Measurements from ENCODE around the gene ARPC5.
"Not testable (repeated sequence)": the region's sequence is repeated elsewhere in the genome, so short reads cannot be mapped to it uniquely, and the experiment has no call there.

The ARPC5 gene

DNA sequence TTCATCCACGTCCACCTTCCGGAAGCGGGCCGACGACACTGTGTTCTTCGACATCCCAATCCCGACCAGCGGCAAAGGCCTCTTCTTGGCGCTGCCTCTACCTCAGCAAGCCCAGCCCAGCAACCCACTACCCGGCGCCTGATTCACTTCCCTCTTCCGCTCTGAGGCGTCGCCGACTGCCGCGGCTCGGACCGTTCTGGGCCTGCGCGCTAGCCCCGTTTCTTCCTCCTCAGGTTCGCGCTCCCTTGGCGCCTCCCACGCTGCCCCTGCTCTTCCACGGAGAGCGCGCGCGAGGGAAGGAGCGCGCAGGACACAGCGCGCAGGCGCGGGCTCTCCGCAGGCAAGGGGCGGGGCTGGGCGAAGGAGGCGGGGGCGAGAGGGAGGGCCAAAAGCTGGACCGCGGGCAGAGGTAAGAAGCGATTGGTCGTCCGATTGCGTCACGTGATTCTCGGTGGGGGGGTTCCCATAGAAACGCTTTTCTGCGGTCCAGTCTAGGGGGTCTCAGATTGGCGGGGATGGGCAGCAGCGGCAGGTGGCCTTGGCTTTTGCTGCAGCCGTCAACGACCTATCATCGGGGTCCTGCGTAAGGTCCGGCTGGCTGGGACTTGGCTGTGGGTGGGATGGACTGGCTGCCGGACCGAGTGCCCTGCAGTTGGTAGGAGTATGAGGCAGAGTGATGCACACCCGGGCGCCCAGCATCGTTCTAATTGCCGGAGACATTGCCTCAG is at the start of gene ARPC5:
ARPC5 (minus strand) TSS at position 178 of the 728 bp plus-strand sequence; CDS start at position 54, 124 bp downstream.
- H3K4me1 ChIP-seq (ENCODE audit: control insufficient read depth, insufficient read depth, low read length), result no peaks in the 10 kb centered on the region
- no peaks in the 10 kb centered on the region for H3K9me3 ChIP-seq (ENCODE audit: control insufficient read depth, insufficient read depth, low read length)
- no CpG with 5 or more reads among the region's 65 CpGs for WGBS (ENCODE audit: insufficient coverage, insufficient read length)
- peak within 1 kb of the TSS; percentile 83 for H3K4me3 ChIP-seq (ENCODE audit: low read length)
- no peaks in the 10 kb centered on the region for H3K27me3 ChIP-seq (ENCODE audit: control insufficient read depth, insufficient read depth, low read length)
- H3K27ac ChIP-seq (ENCODE audit: low read length), result no peak within 1 kb of the TSS
- H3K36me3 ChIP-seq (ENCODE audit: control insufficient read depth, insufficient read depth, low read length), result no peaks in the 10 kb centered on the region
- DNase-seq (ENCODE audit: low read depth, low spot score), result peak; percentile 83

DNA sequence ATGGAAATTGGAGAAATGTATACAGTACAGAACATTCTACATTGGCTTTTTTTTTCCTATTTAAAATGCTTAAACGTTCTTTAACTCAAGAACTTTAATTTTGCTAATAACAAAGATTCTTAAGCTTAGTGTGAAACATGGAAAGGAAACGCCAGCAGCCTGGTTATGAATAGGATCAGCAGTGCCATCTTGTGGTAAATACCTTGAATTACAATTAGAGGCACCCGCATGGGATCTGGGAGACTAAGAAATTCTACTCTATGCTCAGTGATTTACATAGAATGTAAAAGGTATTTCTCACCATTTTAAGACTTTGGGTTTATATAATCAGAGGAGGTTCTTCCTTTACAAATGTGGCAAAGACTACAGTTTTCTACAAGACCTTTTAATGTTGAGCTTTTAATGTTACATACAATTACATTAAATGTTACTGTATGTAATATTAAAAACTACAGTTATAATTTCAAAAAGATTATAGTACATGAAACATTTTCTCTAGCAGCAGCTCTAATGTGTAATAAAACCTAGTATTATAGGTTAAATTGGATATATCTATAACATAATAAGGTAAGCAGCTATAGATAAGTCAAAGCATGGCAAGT is 49.6 kb upstream of the ARPC5 start:
- Histone ChIP-seq H3K4me3 (ENCODE audit: low read length) (no peak overlapping the region), H3K27ac (ENCODE audit: low read length) (no peak overlapping the region), H3K36me3 (ENCODE audit: control insufficient read depth, insufficient read depth, low read length) (no peaks in the 10 kb centered on the region), H3K4me1 (ENCODE audit: control insufficient read depth, insufficient read depth, low read length) (no peaks in the 10 kb centered on the region), H3K27me3 (ENCODE audit: control insufficient read depth, insufficient read depth, low read length) (no peaks in the 10 kb centered on the region), H3K9me3 (ENCODE audit: control insufficient read depth, insufficient read depth, low read length) (no peaks in the 10 kb centered on the region)
- DNase-seq (ENCODE audit: low read depth, low spot score), result no peak
- WGBS (ENCODE audit: insufficient coverage, insufficient read length), result no CpG with 5 or more reads among the region's 3 CpGs

DNA sequence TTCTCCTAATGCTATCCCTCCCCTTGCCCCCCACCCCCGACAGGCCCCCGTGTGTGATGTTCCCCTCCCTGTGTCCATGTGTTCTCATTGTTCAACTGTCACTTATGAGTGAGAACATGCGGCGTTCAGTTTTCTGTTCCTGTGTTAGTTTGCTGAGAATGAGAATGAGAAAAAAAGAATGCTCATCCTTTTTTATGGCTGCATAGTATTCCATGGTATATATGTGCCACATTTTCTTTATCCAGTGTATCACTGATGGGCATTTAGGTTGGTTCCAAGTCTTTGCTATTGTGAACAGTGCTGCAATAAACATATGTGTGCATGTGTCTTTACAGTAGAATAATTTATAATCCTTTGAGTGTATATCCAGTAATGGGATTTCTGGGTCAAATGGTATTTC is 43.8 kb upstream of the ARPC5 start:
- not testable (repeated sequence) for H3K4me1 ChIP-seq (ENCODE audit: control insufficient read depth, insufficient read depth, low read length); H3K36me3 ChIP-seq (ENCODE audit: control insufficient read depth, insufficient read depth, low read length); H3K27me3 ChIP-seq (ENCODE audit: control insufficient read depth, insufficient read depth, low read length); H3K4me3 ChIP-seq (ENCODE audit: low read length); H3K27ac ChIP-seq (ENCODE audit: low read length); DNase-seq (ENCODE audit: low read depth, low spot score); H3K9me3 ChIP-seq (ENCODE audit: control insufficient read depth, insufficient read depth, low read length)
- WGBS (ENCODE audit: insufficient coverage, insufficient read length), result no CpG with 5 or more reads among the region's 4 CpGs

DNA sequence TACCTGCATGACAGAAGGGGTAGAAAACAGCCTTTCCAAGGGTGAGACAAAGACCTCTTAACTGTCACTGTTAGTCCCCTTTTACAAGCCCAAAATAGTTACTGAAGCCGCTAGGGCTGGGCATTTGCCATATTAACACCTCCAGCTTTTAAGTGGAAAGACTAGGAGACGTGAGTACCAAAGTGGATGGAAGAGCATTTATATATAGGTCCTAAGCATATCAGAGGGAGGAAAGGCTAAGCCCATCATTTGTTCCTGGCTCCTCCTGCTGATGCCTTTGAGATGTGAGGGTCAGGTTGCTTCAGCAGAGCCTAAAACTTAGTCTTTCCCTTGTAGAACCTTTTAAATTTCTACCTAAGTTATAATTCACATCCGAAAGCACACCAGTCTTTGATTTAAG is 43.2 kb upstream of the ARPC5 start:
- no peaks in the 10 kb centered on the region for H3K9me3 ChIP-seq (ENCODE audit: control insufficient read depth, insufficient read depth, low read length)
- no peak overlapping the region for H3K4me3 ChIP-seq (ENCODE audit: low read length)
- H3K27ac ChIP-seq (ENCODE audit: low read length), result no peak overlapping the region
- no peaks in the 10 kb centered on the region for H3K27me3 ChIP-seq (ENCODE audit: control insufficient read depth, insufficient read depth, low read length)
- H3K4me1 ChIP-seq (ENCODE audit: control insufficient read depth, insufficient read depth, low read length), result no peaks in the 10 kb centered on the region
- DNase-seq (ENCODE audit: low read depth, low spot score), result no peak
- H3K36me3 ChIP-seq (ENCODE audit: control insufficient read depth, insufficient read depth, low read length), result no peaks in the 10 kb centered on the region
- WGBS (ENCODE audit: insufficient coverage, insufficient read length), result no CpG with 5 or more reads among the region's 3 CpGs

DNA sequence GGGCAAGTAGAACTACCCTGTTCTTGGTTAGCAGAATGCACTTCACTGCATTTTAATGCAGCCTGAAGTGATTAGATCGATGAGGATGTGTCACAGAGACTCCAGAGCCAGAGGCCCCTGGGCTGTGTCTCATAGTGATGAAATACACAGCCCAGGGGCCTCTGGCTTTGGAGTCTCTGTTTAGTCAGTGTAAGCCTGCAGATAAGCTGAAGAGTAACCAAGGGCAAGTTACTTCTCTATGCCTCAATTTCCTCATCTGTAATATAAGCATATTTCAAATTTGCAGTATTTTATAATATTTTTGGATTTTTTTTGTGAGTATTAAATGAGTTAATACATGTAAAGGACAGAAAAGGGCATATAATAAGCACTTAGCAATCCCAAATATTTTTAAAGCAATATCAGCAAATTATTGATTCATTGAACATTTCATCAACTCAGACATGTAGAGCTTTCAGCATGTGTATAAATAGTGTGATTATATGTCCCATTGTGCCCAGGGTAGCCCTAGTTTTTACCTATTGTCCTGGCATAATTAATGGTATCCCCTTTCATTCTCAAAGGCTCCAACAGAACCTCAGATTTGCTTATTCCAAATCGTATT is 41.1 kb upstream of the ARPC5 start:
- Histone ChIP-seq H3K27ac (ENCODE audit: low read length) (no peak overlapping the region), H3K9me3 (ENCODE audit: control insufficient read depth, insufficient read depth, low read length) (no peaks in the 10 kb centered on the region), H3K4me3 (ENCODE audit: low read length) (no peak overlapping the region), H3K27me3 (ENCODE audit: control insufficient read depth, insufficient read depth, low read length) (no peaks in the 10 kb centered on the region), H3K4me1 (ENCODE audit: control insufficient read depth, insufficient read depth, low read length) (no peaks in the 10 kb centered on the region), H3K36me3 (ENCODE audit: control insufficient read depth, insufficient read depth, low read length) (no peaks in the 10 kb centered on the region)
- DNase-seq (ENCODE audit: low read depth, low spot score), result no peak
- WGBS (ENCODE audit: insufficient coverage, insufficient read length), result no CpG with 5 or more reads among the region's 2 CpGs

DNA sequence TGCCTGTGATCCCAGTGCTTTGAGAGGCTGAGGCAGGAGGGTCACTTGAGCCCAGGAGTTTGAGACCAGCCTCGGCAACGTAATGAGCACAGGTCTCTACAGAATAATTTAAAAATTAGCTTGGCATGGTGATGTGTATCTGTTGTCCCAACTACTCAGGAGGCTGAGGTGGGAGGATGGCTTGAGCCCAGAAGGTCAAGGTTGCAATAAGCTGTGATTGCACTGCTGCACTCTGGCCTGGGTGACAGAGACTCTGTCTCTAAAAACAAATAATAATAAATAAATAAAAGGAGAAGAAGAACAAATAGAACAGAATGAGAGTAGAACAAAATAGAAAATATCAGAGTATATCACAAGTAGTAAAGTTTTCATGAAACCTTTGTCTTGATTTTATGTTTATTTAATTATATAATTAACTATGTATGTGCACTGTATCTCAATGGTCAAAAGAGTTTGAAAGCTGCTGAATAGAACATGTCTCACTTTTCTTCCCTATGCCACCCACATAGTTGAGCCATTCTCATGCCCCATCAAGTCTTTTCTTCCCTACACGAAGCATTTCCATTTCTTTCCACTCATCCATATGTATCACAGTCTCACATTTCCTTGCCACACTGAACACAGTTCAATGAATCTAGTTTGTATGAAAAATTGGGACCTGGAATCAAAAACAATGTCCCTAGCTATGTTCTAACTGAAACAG is 40.5 kb upstream of the ARPC5 start:
- Histone ChIP-seq H3K27me3 (ENCODE audit: control insufficient read depth, insufficient read depth, low read length) (no peaks in the 10 kb centered on the region), H3K4me3 (ENCODE audit: low read length) (no peak overlapping the region), H3K4me1 (ENCODE audit: control insufficient read depth, insufficient read depth, low read length) (no peaks in the 10 kb centered on the region), H3K9me3 (ENCODE audit: control insufficient read depth, insufficient read depth, low read length) (no peaks in the 10 kb centered on the region), H3K27ac (ENCODE audit: low read length) (no peak overlapping the region), H3K36me3 (ENCODE audit: control insufficient read depth, insufficient read depth, low read length) (no peaks in the 10 kb centered on the region)
- WGBS (ENCODE audit: insufficient coverage, insufficient read length), result no CpG with 5 or more reads among the region's 3 CpGs
- DNase-seq (ENCODE audit: low read depth, low spot score), result no peak

DNA sequence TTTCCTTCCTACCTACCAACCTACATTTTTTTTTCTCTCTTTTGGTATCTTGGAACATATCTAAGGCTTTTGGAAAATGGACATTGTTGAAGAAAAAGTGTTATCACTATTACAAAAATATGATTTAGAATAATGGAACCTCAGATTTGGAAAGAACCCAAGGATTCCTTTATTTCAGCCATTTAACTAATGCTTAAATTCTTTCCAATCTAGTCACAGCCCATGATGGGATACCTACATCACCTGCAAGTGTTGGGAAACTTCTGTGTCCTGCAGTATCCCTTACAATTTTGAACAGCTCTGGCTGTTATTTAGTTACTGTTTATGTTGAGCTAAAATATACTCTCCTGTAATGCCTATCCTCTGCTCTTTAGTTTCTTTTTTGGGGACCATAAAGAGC is 39.8 kb upstream of the ARPC5 start:
- Histone ChIP-seq H3K27me3 (ENCODE audit: control insufficient read depth, insufficient read depth, low read length) (no peaks in the 10 kb centered on the region), H3K4me1 (ENCODE audit: control insufficient read depth, insufficient read depth, low read length) (no peaks in the 10 kb centered on the region), H3K9me3 (ENCODE audit: control insufficient read depth, insufficient read depth, low read length) (no peaks in the 10 kb centered on the region), H3K4me3 (ENCODE audit: low read length) (no peak overlapping the region), H3K27ac (ENCODE audit: low read length) (no peak overlapping the region), H3K36me3 (ENCODE audit: control insufficient read depth, insufficient read depth, low read length) (no peaks in the 10 kb centered on the region)
- DNase-seq (ENCODE audit: low read depth, low spot score), result no peak

DNA sequence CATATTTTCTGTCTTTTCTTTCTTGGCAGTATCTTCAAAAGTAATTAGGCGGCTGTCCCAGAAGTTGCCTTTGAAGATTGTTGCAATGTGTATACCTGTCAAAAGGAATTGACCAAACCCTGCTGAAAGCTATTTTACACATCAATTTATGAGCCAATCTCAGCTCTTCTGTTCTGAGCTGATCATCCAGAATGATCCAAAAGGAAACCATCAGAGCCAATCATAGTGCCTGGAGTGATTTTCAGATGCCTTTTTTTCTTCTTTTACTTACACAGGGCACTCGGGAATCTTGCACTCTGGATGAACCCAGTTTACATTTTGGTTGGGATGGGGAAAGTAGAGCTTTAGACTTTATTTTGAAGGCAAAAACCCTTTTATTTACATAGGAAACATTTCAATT is 39.3 kb upstream of the ARPC5 start:
- Histone ChIP-seq H3K4me1 (ENCODE audit: control insufficient read depth, insufficient read depth, low read length) (no peaks in the 10 kb centered on the region), H3K27me3 (ENCODE audit: control insufficient read depth, insufficient read depth, low read length) (no peaks in the 10 kb centered on the region), H3K4me3 (ENCODE audit: low read length) (no peak overlapping the region), H3K9me3 (ENCODE audit: control insufficient read depth, insufficient read depth, low read length) (no peaks in the 10 kb centered on the region), H3K36me3 (ENCODE audit: control insufficient read depth, insufficient read depth, low read length) (no peaks in the 10 kb centered on the region), H3K27ac (ENCODE audit: low read length) (no peak overlapping the region)
- no peak for DNase-seq (ENCODE audit: low read depth, low spot score)
- WGBS (ENCODE audit: insufficient coverage, insufficient read length), result no CpG with 5 or more reads among the region's 2 CpGs

DNA sequence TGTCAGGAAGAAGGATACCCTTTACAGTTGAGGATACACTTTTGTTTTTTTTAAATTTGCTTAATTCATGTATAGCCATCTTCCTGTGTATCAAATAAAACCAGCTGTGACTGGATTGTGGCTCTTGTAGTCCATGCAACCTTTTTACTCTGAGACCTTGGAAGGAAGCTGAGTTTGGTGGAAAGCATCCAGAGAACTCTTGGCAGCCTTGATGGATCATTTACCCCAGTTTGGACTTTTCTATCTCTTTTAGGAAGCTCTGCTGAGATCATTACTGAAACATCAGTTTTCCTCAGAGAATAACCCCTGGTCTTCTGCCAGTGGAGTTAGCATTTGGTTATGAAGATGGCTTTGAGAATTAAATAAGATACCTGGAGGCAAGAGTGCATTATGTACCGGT is 38.8 kb upstream of the ARPC5 start:
- no peaks in the 10 kb centered on the region for H3K27me3 ChIP-seq (ENCODE audit: control insufficient read depth, insufficient read depth, low read length)
- no peak for DNase-seq (ENCODE audit: low read depth, low spot score)
- H3K9me3 ChIP-seq (ENCODE audit: control insufficient read depth, insufficient read depth, low read length), result no peaks in the 10 kb centered on the region
- WGBS (ENCODE audit: insufficient coverage, insufficient read length), result no CpG with 5 or more reads among the region's 1 CpG
- H3K36me3 ChIP-seq (ENCODE audit: control insufficient read depth, insufficient read depth, low read length), result no peaks in the 10 kb centered on the region
- no peak overlapping the region for H3K27ac ChIP-seq (ENCODE audit: low read length)
- H3K4me3 ChIP-seq (ENCODE audit: low read length), result no peak overlapping the region
- H3K4me1 ChIP-seq (ENCODE audit: control insufficient read depth, insufficient read depth, low read length), result no peaks in the 10 kb centered on the region

DNA sequence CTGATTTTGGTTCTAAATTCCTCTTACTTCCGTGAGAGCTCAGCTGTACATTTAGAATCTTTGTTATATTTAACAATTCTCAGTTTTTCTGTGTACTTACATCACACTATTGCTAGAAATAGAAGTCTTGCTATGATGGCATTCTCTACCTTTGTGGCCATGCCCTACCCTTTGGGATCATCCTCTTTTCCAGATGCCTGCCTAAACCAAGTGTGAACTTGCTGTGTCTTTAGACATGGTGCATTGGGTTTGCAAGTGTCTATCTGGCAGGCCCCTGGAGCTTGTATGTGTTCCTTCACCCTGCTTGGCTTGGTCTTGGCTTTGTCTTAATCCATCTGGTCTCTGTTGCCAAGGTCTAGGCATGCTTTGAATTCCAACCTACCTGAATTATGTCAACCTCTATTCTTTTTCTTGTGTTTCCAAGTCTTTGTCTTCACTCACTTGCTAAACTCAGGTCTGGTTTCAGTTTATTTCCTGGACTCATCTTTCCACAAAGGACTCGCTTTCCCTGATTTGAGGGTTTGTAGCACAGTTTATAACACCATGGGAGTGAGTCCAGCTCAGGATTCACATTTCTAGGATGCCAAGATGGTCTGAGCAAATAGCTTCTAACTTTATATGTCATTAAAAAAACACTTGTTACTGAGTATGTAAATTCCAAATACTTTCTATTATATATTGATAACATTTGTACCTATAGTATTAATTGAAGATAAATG is 38.2 kb upstream of the ARPC5 start:
- no peaks in the 10 kb centered on the region for H3K27me3 ChIP-seq (ENCODE audit: control insufficient read depth, insufficient read depth, low read length)
- H3K4me1 ChIP-seq (ENCODE audit: control insufficient read depth, insufficient read depth, low read length), result no peaks in the 10 kb centered on the region
- no peak overlapping the region for H3K27ac ChIP-seq (ENCODE audit: low read length)
- no peak for DNase-seq (ENCODE audit: low read depth, low spot score)
- H3K36me3 ChIP-seq (ENCODE audit: control insufficient read depth, insufficient read depth, low read length), result no peaks in the 10 kb centered on the region
- WGBS (ENCODE audit: insufficient coverage, insufficient read length), result no CpG with 5 or more reads among the region's 2 CpGs
- H3K4me3 ChIP-seq (ENCODE audit: low read length), result no peak overlapping the region
- no peaks in the 10 kb centered on the region for H3K9me3 ChIP-seq (ENCODE audit: control insufficient read depth, insufficient read depth, low read length)

All from iPS DF 6.9 (cell line).